Measurements from ENCODE around the gene TENT5C. TPM values are rescaled to one million over a fixed set of nuclear protein-coding genes. Genes with fewer than 3 reads are reported as not detected.

Gene TENT5C
- total RNA-seq, 5 donors from 2014 or later (not counting 1 experiment from before 2014, with no cell fraction given) = 7.6 to 133 (median 11.2) TPM

DNA sequence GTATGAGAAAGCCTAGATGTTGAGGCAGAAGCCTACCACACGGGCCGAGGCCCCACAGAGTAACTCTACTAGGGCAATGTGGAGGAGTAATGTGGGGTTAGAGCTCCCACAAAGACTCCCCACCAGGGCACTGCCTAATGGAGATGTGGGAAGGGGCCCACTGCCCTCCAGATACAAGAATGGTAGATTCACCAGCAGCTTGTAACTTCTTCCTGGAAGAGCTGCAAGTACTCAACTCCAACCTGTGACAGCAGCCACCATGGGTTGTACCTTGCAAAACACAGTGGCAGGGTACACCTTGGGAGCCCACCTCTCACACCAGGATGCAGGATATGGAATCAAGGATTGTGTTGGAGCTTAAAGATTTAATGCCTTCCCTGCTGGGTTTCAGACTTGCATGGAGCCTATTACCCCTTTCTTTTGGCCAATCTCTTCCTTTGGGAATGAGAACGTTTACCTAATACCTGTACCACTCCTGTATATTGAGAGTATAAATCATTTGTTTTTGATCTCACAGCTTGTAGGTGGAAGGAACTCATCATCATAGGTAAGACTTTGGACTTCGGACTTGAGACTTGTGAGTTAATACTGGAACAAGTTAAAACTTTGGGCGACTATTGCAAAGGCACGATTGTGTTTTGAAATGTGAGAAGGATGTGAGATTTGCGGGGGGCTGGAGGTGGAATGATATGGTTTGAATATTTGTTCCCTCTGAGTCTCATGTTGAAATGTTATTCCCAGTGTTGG lies 57.5 kb downstream of the TENT5C start:
- Mint-ChIP-seq H3K36me3 (no peaks in the 10 kb centered on the region), H3K27me3 (peaks cover 0 to 4% of the 10 kb centered on the region in 2 donors), H3K4me3 (peak overlapping the region in 1 of 3 donors; percentile 42), H3K27ac (peak overlapping the region; percentile 90 to 92), H3K4me1 (peaks cover 76 to 94% (median 89%) of the 10 kb centered on the region in 3 donors), H3K9me3 (peaks cover 6 to 16% (median 7%) of the 10 kb centered on the region in 3 donors)
- CTCF ChIA-PET = interaction anchor here (0.8 to 2.1 kb wide), 3 partner anchors 11 to 25 kb away, joined by 3 to 10 read pairs (median 5); no protein-coding TSS in a partner anchor
- H3K36me3 ChIP-seq (ENCODE audit: control insufficient read depth in 2 of 2, extremely low read depth in 1 of 2, insufficient read depth in 1 of 2, low read length in 1 of 2) = no peaks in the 10 kb centered on the region
- no peak for DNase-seq
- H3K4me1 ChIP-seq (ENCODE audit: control insufficient read depth in 1 of 2, extremely low read depth in 1 of 2, insufficient read depth in 2 of 2, low read length in 2 of 2) = peaks cover 35 to 79% of the 10 kb centered on the region in 2 experiments
- POLR2A ChIA-PET = interaction anchor here (0.8 to 9.6 kb wide), 4 partner anchors 7 to 57 kb away, joined by 4 to 97 read pairs (median 6); partner anchors contain the start of gene TENT5C (in 2 of the 2)
- H3K27ac ChIP-seq (ENCODE audit: low read length) = peak overlapping the region; percentile 93
- H3K9me3 ChIP-seq = no peaks in the 10 kb centered on the region
- H3K4me3 ChIP-seq (ENCODE audit: control insufficient read depth in 1 of 2, extremely low read depth in 1 of 2, low read length in 1 of 2) = no peak overlapping the region
- 100% methylated on average over 1 of the region's 7 CpGs for WGBS (ENCODE audit: insufficient coverage)
- peaks cover 0 to 5% of the 10 kb centered on the region in 2 experiments for H3K27me3 ChIP-seq (replicated peaks in 1 of 2; ENCODE audit: control insufficient read depth in 2 of 2, extremely low read depth in 1 of 2, insufficient read depth in 2 of 2, low read length in 1 of 2)
- ATAC-seq (replicated peaks in 1 of 4) = no peak

DNA sequence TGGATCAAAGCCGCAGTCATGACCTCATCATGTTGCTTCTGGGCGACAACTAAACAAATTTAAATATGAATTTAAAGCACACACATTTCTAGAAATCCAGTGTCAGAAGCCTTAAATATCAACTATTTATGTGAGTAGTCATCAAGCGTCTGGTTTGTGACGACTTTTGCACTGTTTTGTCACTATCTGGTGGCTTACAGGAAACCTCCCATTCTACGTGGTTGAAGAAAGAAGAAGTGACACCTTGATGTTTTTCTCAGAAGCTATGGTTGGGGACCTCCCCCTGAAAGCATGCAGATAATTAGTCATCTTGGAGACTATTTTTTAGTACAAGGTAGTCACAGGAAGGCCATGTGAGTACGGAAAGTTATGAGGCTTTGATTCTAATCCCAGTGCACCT lies 58.5 kb downstream of the TENT5C start:
- H3K9me3 Mint-ChIP-seq = peaks cover 6 to 16% (median 7%) of the 10 kb centered on the region in 3 donors
- no CpG with 5 or more reads among the region's 6 CpGs for WGBS (ENCODE audit: insufficient coverage)
- no peaks in the 10 kb centered on the region for H3K36me3 Mint-ChIP-seq
- peak overlapping the region in 1 of 3 donors; percentile 42 for H3K4me3 Mint-ChIP-seq
- Histone ChIP-seq H3K27ac (ENCODE audit: low read length) (peak overlapping the region; percentile 93), H3K36me3 (ENCODE audit: control insufficient read depth in 2 of 2, extremely low read depth in 1 of 2, insufficient read depth in 1 of 2, low read length in 1 of 2) (no peaks in the 10 kb centered on the region), H3K9me3 (no peaks in the 10 kb centered on the region), H3K4me1 (ENCODE audit: control insufficient read depth in 1 of 2, extremely low read depth in 1 of 2, insufficient read depth in 2 of 2, low read length in 2 of 2) (peaks cover 25 to 69% of the 10 kb centered on the region in 2 experiments), H3K27me3 (replicated peaks in 1 of 2; ENCODE audit: control insufficient read depth in 2 of 2, extremely low read depth in 1 of 2, insufficient read depth in 2 of 2, low read length in 1 of 2) (peaks cover 0 to 5% of the 10 kb centered on the region in 2 experiments), H3K4me3 (ENCODE audit: control insufficient read depth in 1 of 2, extremely low read depth in 1 of 2, low read length in 1 of 2) (no peak overlapping the region)
- ATAC-seq (replicated peaks in 1 of 4) = peak; percentile 84 to 92 (median 92)
- ChIA-PET POLR2A (interaction anchor here in 1 of 2 donors (0.6 to 9.6 kb wide), 5 partner anchors 8 to 265 kb away, joined by 3 to 97 read pairs (median 5); partner anchors contain the start of genes GDAP2, TENT5C and WDR3), CTCF (interaction anchor here (0.7 to 2.4 kb wide), 8 partner anchors 9 to 608 kb away, joined by 3 to 16 read pairs (median 6); no protein-coding TSS in a partner anchor)
- H3K27ac Mint-ChIP-seq = peak overlapping the region; percentile 90 to 92
- peaks cover 66 to 84% (median 79%) of the 10 kb centered on the region in 3 donors for H3K4me1 Mint-ChIP-seq
- H3K27me3 Mint-ChIP-seq = peaks cover 0 to 4% of the 10 kb centered on the region in 2 donors
- peak in 33 of 35 experiments; percentile 30 to 91 (median 65) for DNase-seq

DNA sequence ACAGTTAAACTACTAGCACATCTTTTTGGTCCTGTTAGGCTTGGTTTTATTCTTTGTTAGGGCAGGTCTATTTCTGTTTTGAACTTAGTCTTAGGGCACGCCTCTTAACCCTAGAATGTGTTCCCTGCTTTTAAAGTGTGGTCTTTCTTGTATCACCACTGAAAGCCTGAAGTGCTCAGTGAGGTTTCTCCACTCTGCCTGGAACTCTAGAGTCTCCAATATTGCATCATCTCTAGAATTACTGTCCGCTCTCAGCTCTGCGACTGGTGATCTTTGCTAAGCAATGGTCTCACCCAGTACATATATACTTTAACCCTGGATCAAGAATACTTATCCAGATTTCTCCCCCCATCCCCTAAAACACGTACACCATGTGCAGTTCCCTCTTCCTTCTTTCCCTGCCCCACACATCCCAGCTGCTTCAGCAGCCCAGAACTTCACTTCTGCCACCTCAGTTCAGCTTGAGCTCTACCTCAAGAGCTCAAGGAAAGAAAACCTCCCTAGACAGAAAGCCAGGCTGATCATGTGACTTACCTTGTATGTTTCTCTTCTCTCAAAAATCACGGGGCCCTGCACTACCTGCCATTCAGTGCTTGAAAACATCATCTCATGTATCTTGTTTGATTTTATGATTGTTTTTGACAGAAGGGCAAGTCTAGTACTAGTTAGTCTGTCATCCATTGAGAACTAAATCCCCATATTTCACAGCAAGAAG lies 59.9 kb downstream of the TENT5C start:
- Mint-ChIP-seq H3K27me3 (peaks cover 0 to 4% of the 10 kb centered on the region in 2 donors), H3K27ac (peak overlapping the region; percentile 83 to 92), H3K4me1 (peaks cover 52 to 72% (median 65%) of the 10 kb centered on the region in 3 donors), H3K9me3 (peaks cover 6 to 16% (median 7%) of the 10 kb centered on the region in 3 donors), H3K4me3 (peak overlapping the region in 1 of 3 donors; percentile 25), H3K36me3 (no peaks in the 10 kb centered on the region)
- Histone ChIP-seq H3K36me3 (ENCODE audit: control insufficient read depth in 2 of 2, extremely low read depth in 1 of 2, insufficient read depth in 1 of 2, low read length in 1 of 2) (no peaks in the 10 kb centered on the region), H3K9me3 (no peaks in the 10 kb centered on the region), H3K27me3 (replicated peaks in 1 of 2; ENCODE audit: control insufficient read depth in 2 of 2, extremely low read depth in 1 of 2, insufficient read depth in 2 of 2, low read length in 1 of 2) (no peaks in the 10 kb centered on the region), H3K27ac (ENCODE audit: low read length) (peak overlapping the region; percentile 93), H3K4me3 (ENCODE audit: control insufficient read depth in 1 of 2, extremely low read depth in 1 of 2, low read length in 1 of 2) (no peak overlapping the region), H3K4me1 (ENCODE audit: control insufficient read depth in 1 of 2, extremely low read depth in 1 of 2, insufficient read depth in 2 of 2, low read length in 2 of 2) (peaks cover 11 to 55% of the 10 kb centered on the region in 2 experiments)
- ChIA-PET POLR2A (interaction anchor here (0.6 to 9.6 kb wide), 4 partner anchors 10 to 261 kb away, joined by 3 to 97 read pairs (median 4); partner anchors contain the start of gene TENT5C (in 1 of the 2)), CTCF (interaction anchor here (0.6 to 2.4 kb wide), 6 partner anchors 9 to 131 kb away, joined by 3 to 16 read pairs (median 4); no protein-coding TSS in a partner anchor)
- DNase-seq = no peak
- 82% methylated on average over 4 of the region's 5 CpGs for WGBS (ENCODE audit: insufficient coverage)
- ATAC-seq (replicated peaks in 1 of 4) = no peak

DNA sequence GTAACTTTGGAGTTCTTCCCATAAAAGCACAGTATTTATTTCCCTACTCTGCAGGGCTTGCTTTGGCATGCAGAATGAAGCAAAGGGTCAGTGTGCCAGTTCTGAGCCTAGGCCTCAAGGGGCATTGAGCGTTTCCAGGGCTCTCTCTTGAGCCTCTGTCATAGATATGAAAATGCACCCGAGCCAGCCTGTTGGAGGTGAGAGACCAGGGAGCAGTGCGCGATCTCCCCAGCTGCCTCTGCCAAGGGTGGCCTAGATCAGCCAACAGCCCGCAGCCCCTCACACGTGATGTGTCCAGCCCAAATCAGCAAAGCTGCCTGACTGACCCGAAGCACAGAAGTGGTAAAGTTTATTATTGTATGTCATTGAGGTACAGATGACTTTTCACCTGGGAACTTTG lies 63.7 kb downstream of the TENT5C start:
- H3K27me3 Mint-ChIP-seq = peaks cover 0 to 4% of the 10 kb centered on the region in 2 donors
- DNase-seq = no peak
- Histone ChIP-seq H3K36me3 (ENCODE audit: control insufficient read depth in 2 of 2, extremely low read depth in 1 of 2, insufficient read depth in 1 of 2, low read length in 1 of 2) (no peaks in the 10 kb centered on the region), H3K4me1 (ENCODE audit: control insufficient read depth in 1 of 2, extremely low read depth in 1 of 2, insufficient read depth in 2 of 2, low read length in 2 of 2) (peaks cover 2 to 35% of the 10 kb centered on the region in 2 experiments), H3K4me3 (ENCODE audit: control insufficient read depth in 1 of 2, extremely low read depth in 1 of 2, low read length in 1 of 2) (no peak overlapping the region), H3K9me3 (no peaks in the 10 kb centered on the region), H3K27me3 (replicated peaks in 1 of 2; ENCODE audit: control insufficient read depth in 2 of 2, extremely low read depth in 1 of 2, insufficient read depth in 2 of 2, low read length in 1 of 2) (peaks cover 0 to 12% of the 10 kb centered on the region in 2 experiments), H3K27ac (ENCODE audit: low read length) (no peak overlapping the region)
- CTCF ChIA-PET = no interaction called here
- no peak overlapping the region for H3K27ac Mint-ChIP-seq
- ATAC-seq (replicated peaks in 1 of 4) = no peak
- POLR2A ChIA-PET = no interaction called here
- 94% methylated on average over 7 of the region's 7 CpGs for WGBS (ENCODE audit: insufficient coverage)
- H3K4me1 Mint-ChIP-seq = peaks cover 21 to 54% (median 36%) of the 10 kb centered on the region in 3 donors
- H3K36me3 Mint-ChIP-seq = no peaks in the 10 kb centered on the region
- no peak overlapping the region for H3K4me3 Mint-ChIP-seq
- H3K9me3 Mint-ChIP-seq = no peaks in the 10 kb centered on the region

DNA sequence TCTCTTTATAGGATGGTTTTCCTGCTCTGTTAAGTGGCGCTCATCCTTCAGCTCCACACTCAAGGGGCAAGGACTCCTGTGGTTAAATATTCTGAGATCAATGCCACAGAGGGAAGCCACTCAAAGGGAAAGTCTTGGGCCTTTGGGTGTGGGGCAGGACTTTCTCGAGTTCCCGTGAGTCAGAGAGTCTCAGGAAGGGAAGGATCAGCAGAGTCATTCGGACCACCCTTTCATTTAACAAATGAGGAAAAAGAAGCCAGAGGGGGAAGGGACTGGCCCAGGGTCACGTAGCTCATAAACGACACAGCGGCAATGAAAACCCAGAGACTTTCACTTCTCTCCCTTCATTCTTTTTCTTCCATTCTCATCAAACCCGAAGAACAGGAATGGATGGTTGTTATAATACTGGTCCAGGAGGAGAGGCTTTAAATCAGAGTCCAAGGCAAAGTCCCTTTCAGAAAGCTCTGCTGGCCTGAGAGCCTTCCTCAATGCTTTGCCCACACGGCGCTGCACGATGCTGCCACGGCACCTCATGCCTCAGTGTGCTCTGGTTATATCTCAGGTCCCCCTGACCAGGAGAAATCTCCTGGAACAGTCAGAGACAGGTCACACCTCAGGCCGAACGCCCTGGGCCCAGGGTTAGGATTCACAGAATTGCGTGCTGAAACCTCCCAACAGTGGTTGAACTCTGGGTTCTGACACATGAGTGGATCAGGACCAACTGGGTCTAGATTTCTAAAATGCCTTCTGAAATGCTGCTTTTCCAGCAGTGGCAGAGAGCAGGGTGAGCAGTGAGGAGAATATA lies 65.3 kb downstream of the TENT5C start:
- peaks cover 0 to 23% of the 10 kb centered on the region in 2 experiments for H3K4me1 ChIP-seq (ENCODE audit: control insufficient read depth in 1 of 2, extremely low read depth in 1 of 2, insufficient read depth in 2 of 2, low read length in 2 of 2)
- no peaks in the 10 kb centered on the region for H3K9me3 Mint-ChIP-seq
- ChIA-PET CTCF (interaction anchor here (0.6 to 1.4 kb wide), 6 partner anchors 11 to 138 kb away, joined by 3 to 6 read pairs (median 4); no protein-coding TSS in a partner anchor), POLR2A (interaction anchor here in 1 of 2 donors (0.6 kb wide), 1 partner anchor 70 kb away, joined by 3 read pairs; no protein-coding TSS in a partner anchor)
- no peak overlapping the region for H3K27ac ChIP-seq (ENCODE audit: low read length)
- H3K27me3 Mint-ChIP-seq = no peaks in the 10 kb centered on the region
- H3K4me3 ChIP-seq (ENCODE audit: control insufficient read depth in 1 of 2, extremely low read depth in 1 of 2, low read length in 1 of 2) = no peak overlapping the region
- H3K36me3 Mint-ChIP-seq = no peaks in the 10 kb centered on the region
- peaks cover 0 to 17% of the 10 kb centered on the region in 2 experiments for H3K27me3 ChIP-seq (replicated peaks in 1 of 2; ENCODE audit: control insufficient read depth in 2 of 2, extremely low read depth in 1 of 2, insufficient read depth in 2 of 2, low read length in 1 of 2)
- ATAC-seq (replicated peaks in 1 of 4) (no peak), DNase-seq (no peak)
- 94% methylated on average over 9 of the region's 15 CpGs for WGBS (ENCODE audit: insufficient coverage)
- peaks cover 5 to 39% (median 22%) of the 10 kb centered on the region in 3 donors for H3K4me1 Mint-ChIP-seq
- no peak overlapping the region for H3K27ac Mint-ChIP-seq
- H3K9me3 ChIP-seq = no peaks in the 10 kb centered on the region
- H3K4me3 Mint-ChIP-seq = no peak overlapping the region
- no peaks in the 10 kb centered on the region for H3K36me3 ChIP-seq (ENCODE audit: control insufficient read depth in 2 of 2, extremely low read depth in 1 of 2, insufficient read depth in 1 of 2, low read length in 1 of 2)

All from T-cell (primary cell).